GM23338 (cell line): Measurements from ENCODE around the gene PTGFR. TPM values are rescaled to one million over a fixed set of nuclear protein-coding genes. Genes with fewer than 3 reads are reported as not detected.

Experiments
- ATAC-seq: fragments of 200-7000 bp; cut with Tn5 transposase; 3 replicates; pipeline ENCODE4 v1.9.1; 2020
- DNase-seq: peaks from one replicate; pipeline ENCODE4 v3.0.0-alpha.2; 2015; ENCODE audit warnings: low spot score
- H2AFZ ChIP-seq: fragments of 200-600 bp; sonication (generic); 2 replicates; pipeline ENCODE4 v1.8.0; 2016; ENCODE audit warnings: antibody characterized with exemption, mild to moderate bottlenecking, moderate library complexity
- H3F3A ChIP-seq: fragments of 200-600 bp; sonication (generic); replicated peaks from 2 replicates; pipeline ENCODE4 v1.8.0; 2017; ENCODE audit warnings: antibody characterized with exemption, mixed run types, low read depth
- H3K27ac ChIP-seq: fragments of 200-600 bp; sonication (generic); 2 replicates; pipeline ENCODE4 v1.6.1; 2016; ENCODE audit warnings: low read depth
- H3K27me3 ChIP-seq: fragments of 200-600 bp; sonication (generic); 2 replicates; pipeline ENCODE4 v1.8.0; 2016; ENCODE audit warnings: mild to moderate bottlenecking, mixed run types, moderate library complexity; ENCODE audit not compliant: insufficient read depth
- H3K36me3 ChIP-seq: fragments of 200-600 bp; sonication (generic); 2 replicates; pipeline ENCODE4 v1.8.0; 2016; ENCODE audit warnings: mild to moderate bottlenecking; ENCODE audit not compliant: insufficient read depth
- H3K4me1 ChIP-seq: fragments of 200-600 bp; sonication (generic); 2 replicates; pipeline ENCODE4 v1.8.0; 2016; ENCODE audit warnings: mild to moderate bottlenecking, moderate library complexity; ENCODE audit not compliant: insufficient read depth
- H3K4me2 ChIP-seq: fragments of 200-600 bp; sonication (generic); 2 replicates; pipeline ENCODE4 v1.7.1; 2017; ENCODE audit warnings: mixed run types
- H3K4me3 ChIP-seq: fragments of 200-600 bp; sonication (generic); 2 replicates; pipeline ENCODE4 v1.6.1; 2016; ENCODE audit warnings: mixed run types
- H3K79me2 ChIP-seq: fragments of 200-600 bp; sonication (generic); replicated peaks from 2 replicates; pipeline ENCODE4 v1.8.0; 2017; ENCODE audit warnings: mild to moderate bottlenecking; ENCODE audit not compliant: insufficient read depth
- H3K9me2 ChIP-seq: fragments of 200-600 bp; sonication (generic); 2 replicates; pipeline ENCODE4 v1.8.0; 2017; ENCODE audit not compliant: insufficient read depth
- H4K20me1 ChIP-seq: fragments of 200-600 bp; sonication (generic); replicated peaks from 2 replicates; pipeline ENCODE4 v1.8.0; 2017; ENCODE audit warnings: mild to moderate bottlenecking; ENCODE audit not compliant: insufficient read depth
- H3K27ac Mint-ChIP-seq: 2 replicates; pipeline ENCODE4 v1.8.0; 2020; ENCODE audit warnings: inconsistent platforms, mild to moderate bottlenecking, moderate library complexity, mixed read lengths
- H3K27me3 Mint-ChIP-seq: 3 replicates; pipeline ENCODE4 v1.8.0; 2022; ENCODE audit warnings: low read depth, mild to moderate bottlenecking, moderate library complexity, mixed read lengths, inconsistent platforms; ENCODE audit not compliant: insufficient read depth, poor library complexity
- H3K36me3 Mint-ChIP-seq: 3 replicates; pipeline ENCODE4 v1.8.0; 2021; ENCODE audit warnings: low read depth, mild to moderate bottlenecking, inconsistent platforms, moderate library complexity, mixed read lengths
- H3K4me1 Mint-ChIP-seq: 3 replicates; pipeline ENCODE4 v1.8.0; 2020; ENCODE audit warnings: mild to moderate bottlenecking, inconsistent platforms, mixed read lengths
- H3K4me3 Mint-ChIP-seq: 3 replicates; pipeline ENCODE4 v1.8.0; 2021; ENCODE audit warnings: moderate library complexity, mild to moderate bottlenecking, inconsistent platforms, mixed read lengths
- H3K9me3 Mint-ChIP-seq: 3 replicates; pipeline ENCODE4 v1.8.0; 2020; ENCODE audit warnings: moderate library complexity, mild to moderate bottlenecking, inconsistent platforms, mixed read lengths
- CREB1 ChIP-seq: fragments of 250-450 bp; sonication (Bioruptor Pico); IDR thresholded peaks from 2 replicates; pipeline ENCODE4 v1.5.0; 2020; ENCODE audit warnings: low read depth, mild to moderate bottlenecking, moderate library complexity
- EZH2 ChIP-seq: fragments of 200-600 bp; sonication (generic); IDR thresholded peaks from one replicate; pipeline ENCODE4 v1.8.0; 2017; ENCODE audit warnings: antibody characterized with exemption, mild to moderate bottlenecking, low read depth; ENCODE audit not compliant: unreplicated experiment
- EZH2phosphoT487 ChIP-seq: fragments of 200-600 bp; sonication (generic); IDR thresholded peaks from one replicate; pipeline ENCODE4 v1.8.1; 2018; ENCODE audit warnings: antibody characterized with exemption; ENCODE audit not compliant: unreplicated experiment
- JUNB ChIP-seq: IDR thresholded peaks from one replicate; pipeline ENCODE4 v1.6.1; 2016; ENCODE audit warnings: antibody characterized with exemption; ENCODE audit not compliant: unreplicated experiment
- NANOG ChIP-seq: IDR thresholded peaks from 2 replicates; pipeline ENCODE4 v1.6.1; 2016; ENCODE audit warnings: antibody characterized with exemption, borderline replicate concordance
- POLR2AphosphoS5 ChIP-seq: IDR thresholded peaks from 2 replicates; pipeline ENCODE4 v1.6.1; 2016; ENCODE audit warnings: antibody characterized with exemption, low read depth
- STAT1 ChIP-seq: IDR thresholded peaks from one replicate; pipeline ENCODE4 v1.6.1; 2016; ENCODE audit warnings: antibody characterized with exemption; ENCODE audit not compliant: unreplicated experiment
- ZNF114 ChIP-seq: fragments of 250-450 bp; sonication (Bioruptor Pico); IDR thresholded peaks from 2 replicates; pipeline ENCODE4 v1.5.0; 2020; ENCODE audit warnings: mild to moderate bottlenecking, moderate library complexity
- ZNF331 ChIP-seq: fragments of 250-450 bp; sonication (Bioruptor Pico); IDR thresholded peaks from 2 replicates; pipeline ENCODE4 v1.5.0; 2020; ENCODE audit warnings: low read depth, mild to moderate bottlenecking, moderate library complexity
- polyA plus RNA-seq: library from polyadenylated mRNA; unstranded; fragments of >200 nt; fragmentation: Nextera tagmentation; extraction: Ambion mirVana; gene quantifications from 2 replicates; pipeline ENCODE4 v1.2.1, GENCODE V29; 2016
- total RNA-seq: library from RNA; depleted of rRNA; stranded (reverse); fragments of >200 nt; shearing (Covaris generic); gene quantifications from 2 replicates; pipeline ENCODE4 v1.2.3, GENCODE V29; 2014
- TF ChIP-seq, protein P1 (sequence below), 2 experiments: fragments of 200-600 bp in 1 of 2; sonication (generic) in 1 of 2; conservative IDR thresholded peaks; 2 replicates each; pipeline versions ENCODE4 v1.5.1 to v1.6.1; 2016 to 2017; ENCODE audit warnings: antibody characterized with exemption in 2 of 2, low read depth in 2 of 2, mild to moderate bottlenecking in 2 of 2, moderate library complexity in 1 of 2
- TF ChIP-seq, protein P2 (sequence below): fragments of 250-450 bp; sonication (Bioruptor Pico); IDR thresholded peaks from 2 replicates; pipeline ENCODE4 v1.5.0; 2020; ENCODE audit warnings: mild to moderate bottlenecking, moderate library complexity
- TF ChIP-seq, protein P3 (sequence below): IDR thresholded peaks from one replicate; pipeline ENCODE4 v1.6.1; 2018; ENCODE audit warnings: antibody characterized with exemption; ENCODE audit not compliant: unreplicated experiment
- TF ChIP-seq, protein P4 (sequence below): IDR thresholded peaks from 2 replicates; pipeline ENCODE4 v1.6.1; 2016; ENCODE audit warnings: antibody characterized with exemption

Gene PTGFR
- total and polyA plus RNA-seq, 2 experiments from 2014 or later, result 0.24 TPM; not detected in 1

DNA sequence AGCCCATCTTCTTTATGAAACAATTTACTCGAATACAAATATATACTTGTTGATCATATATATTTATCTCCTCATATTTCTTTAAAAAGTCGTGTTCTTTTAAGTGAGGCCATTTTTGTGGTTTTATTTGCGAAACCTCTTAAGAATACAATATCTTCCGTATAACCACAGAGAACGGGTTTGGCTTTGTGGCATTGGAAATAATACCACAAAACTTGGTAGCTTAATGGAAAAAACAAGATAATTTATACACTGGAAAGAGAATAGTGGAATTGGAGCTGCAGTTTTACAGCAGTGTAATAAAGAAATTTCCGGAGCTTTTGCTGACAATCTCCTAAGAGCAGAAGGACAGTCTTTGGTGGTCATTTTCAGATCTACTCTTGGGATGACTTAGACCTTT is 29.4 kb downstream of the PTGFR start:
- H3K9me2 ChIP-seq, result no peaks in the 10 kb centered on the region
- H3K9me3 Mint-ChIP-seq, result no peaks in the 10 kb centered on the region
- no peaks in the 10 kb centered on the region for H3K36me3 Mint-ChIP-seq
- no peak overlapping the region for H3K4me3 ChIP-seq
- no peak overlapping the region for H3K4me2 ChIP-seq
- H3K27me3 Mint-ChIP-seq, result no peaks in the 10 kb centered on the region
- 0 out of 3 replicates have a peak, but pooled peaks cover 2% of the 10 kb centered on the region for H3K4me1 Mint-ChIP-seq
- no peak overlapping the region for H2AFZ ChIP-seq
- H3K27me3 ChIP-seq, result no peaks in the 10 kb centered on the region
- no peak overlapping the region for H3K4me3 Mint-ChIP-seq
- no peak for TF ChIP-seq STAT1
- TF ChIP-seq ZNF331, result no peak
- TF ChIP-seq, protein P1, sequence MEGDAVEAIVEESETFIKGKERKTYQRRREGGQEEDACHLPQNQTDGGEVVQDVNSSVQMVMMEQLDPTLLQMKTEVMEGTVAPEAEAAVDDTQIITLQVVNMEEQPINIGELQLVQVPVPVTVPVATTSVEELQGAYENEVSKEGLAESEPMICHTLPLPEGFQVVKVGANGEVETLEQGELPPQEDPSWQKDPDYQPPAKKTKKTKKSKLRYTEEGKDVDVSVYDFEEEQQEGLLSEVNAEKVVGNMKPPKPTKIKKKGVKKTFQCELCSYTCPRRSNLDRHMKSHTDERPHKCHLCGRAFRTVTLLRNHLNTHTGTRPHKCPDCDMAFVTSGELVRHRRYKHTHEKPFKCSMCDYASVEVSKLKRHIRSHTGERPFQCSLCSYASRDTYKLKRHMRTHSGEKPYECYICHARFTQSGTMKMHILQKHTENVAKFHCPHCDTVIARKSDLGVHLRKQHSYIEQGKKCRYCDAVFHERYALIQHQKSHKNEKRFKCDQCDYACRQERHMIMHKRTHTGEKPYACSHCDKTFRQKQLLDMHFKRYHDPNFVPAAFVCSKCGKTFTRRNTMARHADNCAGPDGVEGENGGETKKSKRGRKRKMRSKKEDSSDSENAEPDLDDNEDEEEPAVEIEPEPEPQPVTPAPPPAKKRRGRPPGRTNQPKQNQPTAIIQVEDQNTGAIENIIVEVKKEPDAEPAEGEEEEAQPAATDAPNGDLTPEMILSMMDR (conservative IDR thresholded peaks at IDR 0.05; ENCODE audit: low read depth in 2 of 2), result no peak
- TF ChIP-seq POLR2AphosphoS5, result no peak
- TF ChIP-seq, protein P2, sequence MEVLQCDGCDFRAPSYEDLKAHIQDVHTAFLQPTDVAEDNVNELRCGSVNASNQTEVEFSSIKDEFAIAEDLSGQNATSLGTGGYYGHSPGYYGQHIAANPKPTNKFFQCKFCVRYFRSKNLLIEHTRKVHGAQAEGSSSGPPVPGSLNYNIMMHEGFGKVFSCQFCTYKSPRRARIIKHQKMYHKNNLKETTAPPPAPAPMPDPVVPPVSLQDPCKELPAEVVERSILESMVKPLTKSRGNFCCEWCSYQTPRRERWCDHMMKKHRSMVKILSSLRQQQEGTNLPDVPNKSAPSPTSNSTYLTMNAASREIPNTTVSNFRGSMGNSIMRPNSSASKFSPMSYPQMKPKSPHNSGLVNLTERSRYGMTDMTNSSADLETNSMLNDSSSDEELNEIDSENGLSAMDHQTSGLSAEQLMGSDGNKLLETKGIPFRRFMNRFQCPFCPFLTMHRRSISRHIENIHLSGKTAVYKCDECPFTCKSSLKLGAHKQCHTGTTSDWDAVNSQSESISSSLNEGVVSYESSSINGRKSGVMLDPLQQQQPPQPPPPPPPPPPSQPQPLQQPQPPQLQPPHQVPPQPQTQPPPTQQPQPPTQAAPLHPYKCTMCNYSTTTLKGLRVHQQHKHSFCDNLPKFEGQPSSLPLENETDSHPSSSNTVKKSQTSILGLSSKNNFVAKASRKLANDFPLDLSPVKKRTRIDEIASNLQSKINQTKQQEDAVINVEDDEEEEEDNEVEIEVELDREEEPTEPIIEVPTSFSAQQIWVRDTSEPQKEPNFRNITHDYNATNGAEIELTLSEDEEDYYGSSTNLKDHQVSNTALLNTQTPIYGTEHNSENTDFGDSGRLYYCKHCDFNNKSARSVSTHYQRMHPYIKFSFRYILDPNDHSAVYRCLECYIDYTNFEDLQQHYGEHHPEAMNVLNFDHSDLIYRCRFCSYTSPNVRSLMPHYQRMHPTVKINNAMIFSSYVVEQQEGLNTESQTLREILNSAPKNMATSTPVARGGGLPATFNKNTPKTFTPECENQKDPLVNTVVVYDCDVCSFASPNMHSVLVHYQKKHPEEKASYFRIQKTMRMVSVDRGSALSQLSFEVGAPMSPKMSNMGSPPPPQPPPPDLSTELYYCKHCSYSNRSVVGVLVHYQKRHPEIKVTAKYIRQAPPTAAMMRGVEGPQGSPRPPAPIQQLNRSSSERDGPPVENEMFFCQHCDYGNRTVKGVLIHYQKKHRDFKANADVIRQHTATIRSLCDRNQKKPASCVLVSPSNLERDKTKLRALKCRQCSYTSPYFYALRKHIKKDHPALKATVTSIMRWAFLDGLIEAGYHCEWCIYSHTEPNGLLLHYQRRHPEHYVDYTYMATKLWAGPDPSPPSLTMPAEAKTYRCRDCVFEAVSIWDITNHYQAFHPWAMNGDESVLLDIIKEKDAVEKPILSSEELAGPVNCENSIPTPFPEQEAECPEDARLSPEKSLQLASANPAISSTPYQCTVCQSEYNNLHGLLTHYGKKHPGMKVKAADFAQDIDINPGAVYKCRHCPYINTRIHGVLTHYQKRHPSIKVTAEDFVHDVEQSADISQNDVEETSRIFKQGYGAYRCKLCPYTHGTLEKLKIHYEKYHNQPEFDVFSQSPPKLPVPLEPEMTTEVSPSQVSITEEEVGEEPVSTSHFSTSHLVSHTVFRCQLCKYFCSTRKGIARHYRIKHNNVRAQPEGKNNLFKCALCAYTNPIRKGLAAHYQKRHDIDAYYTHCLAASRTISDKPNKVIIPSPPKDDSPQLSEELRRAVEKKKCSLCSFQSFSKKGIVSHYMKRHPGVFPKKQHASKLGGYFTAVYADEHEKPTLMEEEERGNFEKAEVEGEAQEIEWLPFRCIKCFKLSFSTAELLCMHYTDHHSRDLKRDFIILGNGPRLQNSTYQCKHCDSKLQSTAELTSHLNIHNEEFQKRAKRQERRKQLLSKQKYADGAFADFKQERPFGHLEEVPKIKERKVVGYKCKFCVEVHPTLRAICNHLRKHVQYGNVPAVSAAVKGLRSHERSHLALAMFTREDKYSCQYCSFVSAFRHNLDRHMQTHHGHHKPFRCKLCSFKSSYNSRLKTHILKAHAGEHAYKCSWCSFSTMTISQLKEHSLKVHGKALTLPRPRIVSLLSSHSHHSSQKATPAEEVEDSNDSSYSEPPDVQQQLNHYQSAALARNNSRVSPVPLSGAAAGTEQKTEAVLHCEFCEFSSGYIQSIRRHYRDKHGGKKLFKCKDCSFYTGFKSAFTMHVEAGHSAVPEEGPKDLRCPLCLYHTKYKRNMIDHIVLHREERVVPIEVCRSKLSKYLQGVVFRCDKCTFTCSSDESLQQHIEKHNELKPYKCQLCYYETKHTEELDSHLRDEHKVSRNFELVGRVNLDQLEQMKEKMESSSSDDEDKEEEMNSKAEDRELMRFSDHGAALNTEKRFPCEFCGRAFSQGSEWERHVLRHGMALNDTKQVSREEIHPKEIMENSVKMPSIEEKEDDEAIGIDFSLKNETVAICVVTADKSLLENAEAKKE (CRISPR knock-in tag), result no peak
- TF ChIP-seq, protein P3, sequence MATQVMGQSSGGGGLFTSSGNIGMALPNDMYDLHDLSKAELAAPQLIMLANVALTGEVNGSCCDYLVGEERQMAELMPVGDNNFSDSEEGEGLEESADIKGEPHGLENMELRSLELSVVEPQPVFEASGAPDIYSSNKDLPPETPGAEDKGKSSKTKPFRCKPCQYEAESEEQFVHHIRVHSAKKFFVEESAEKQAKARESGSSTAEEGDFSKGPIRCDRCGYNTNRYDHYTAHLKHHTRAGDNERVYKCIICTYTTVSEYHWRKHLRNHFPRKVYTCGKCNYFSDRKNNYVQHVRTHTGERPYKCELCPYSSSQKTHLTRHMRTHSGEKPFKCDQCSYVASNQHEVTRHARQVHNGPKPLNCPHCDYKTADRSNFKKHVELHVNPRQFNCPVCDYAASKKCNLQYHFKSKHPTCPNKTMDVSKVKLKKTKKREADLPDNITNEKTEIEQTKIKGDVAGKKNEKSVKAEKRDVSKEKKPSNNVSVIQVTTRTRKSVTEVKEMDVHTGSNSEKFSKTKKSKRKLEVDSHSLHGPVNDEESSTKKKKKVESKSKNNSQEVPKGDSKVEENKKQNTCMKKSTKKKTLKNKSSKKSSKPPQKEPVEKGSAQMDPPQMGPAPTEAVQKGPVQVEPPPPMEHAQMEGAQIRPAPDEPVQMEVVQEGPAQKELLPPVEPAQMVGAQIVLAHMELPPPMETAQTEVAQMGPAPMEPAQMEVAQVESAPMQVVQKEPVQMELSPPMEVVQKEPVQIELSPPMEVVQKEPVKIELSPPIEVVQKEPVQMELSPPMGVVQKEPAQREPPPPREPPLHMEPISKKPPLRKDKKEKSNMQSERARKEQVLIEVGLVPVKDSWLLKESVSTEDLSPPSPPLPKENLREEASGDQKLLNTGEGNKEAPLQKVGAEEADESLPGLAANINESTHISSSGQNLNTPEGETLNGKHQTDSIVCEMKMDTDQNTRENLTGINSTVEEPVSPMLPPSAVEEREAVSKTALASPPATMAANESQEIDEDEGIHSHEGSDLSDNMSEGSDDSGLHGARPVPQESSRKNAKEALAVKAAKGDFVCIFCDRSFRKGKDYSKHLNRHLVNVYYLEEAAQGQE, result no peak
- no peak for TF ChIP-seq JUNB
- TF ChIP-seq, protein P4, sequence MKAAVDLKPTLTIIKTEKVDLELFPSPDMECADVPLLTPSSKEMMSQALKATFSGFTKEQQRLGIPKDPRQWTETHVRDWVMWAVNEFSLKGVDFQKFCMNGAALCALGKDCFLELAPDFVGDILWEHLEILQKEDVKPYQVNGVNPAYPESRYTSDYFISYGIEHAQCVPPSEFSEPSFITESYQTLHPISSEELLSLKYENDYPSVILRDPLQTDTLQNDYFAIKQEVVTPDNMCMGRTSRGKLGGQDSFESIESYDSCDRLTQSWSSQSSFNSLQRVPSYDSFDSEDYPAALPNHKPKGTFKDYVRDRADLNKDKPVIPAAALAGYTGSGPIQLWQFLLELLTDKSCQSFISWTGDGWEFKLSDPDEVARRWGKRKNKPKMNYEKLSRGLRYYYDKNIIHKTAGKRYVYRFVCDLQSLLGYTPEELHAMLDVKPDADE, result no peak
- no peak for TF ChIP-seq ZNF114 (CRISPR knock-in tag)
- TF ChIP-seq EZH2, result no peak
- TF ChIP-seq EZH2phosphoT487, result no peak
- TF ChIP-seq NANOG, result no peak
- no peak for TF ChIP-seq CREB1 (CRISPR knock-in tag)
- H3F3A ChIP-seq, result no peaks in the 10 kb centered on the region
- no peak overlapping the region for H3K27ac Mint-ChIP-seq
- no peaks in the 10 kb centered on the region for H3K79me2 ChIP-seq
- no peak for DNase-seq
- H3K4me1 ChIP-seq, result no peaks in the 10 kb centered on the region
- H4K20me1 ChIP-seq, result no peaks in the 10 kb centered on the region
- no peaks in the 10 kb centered on the region for H3K36me3 ChIP-seq
- H3K27ac ChIP-seq, result no peak overlapping the region
- no peak for ATAC-seq
